ENCODE measurements around the gene GGT1. TPM values are rescaled to one million over a fixed set of nuclear protein-coding genes. Genes with fewer than 3 reads are reported as not detected.

Gene GGT1
- total RNA-seq, 1 donor from 2014 or later: 32.1 TPM

- no peak overlapping the region for H3K4me3 ChIP-seq (ENCODE audit: low read depth, low read length)
- no peak for TF ChIP-seq CTCF (conservative IDR thresholded peaks at IDR 0.05; ENCODE audit: low read depth, low read length)
- no peak for DNase-seq (ENCODE audit: low read depth)
These were observed 24.4 kb upstream of the GGT1 start for GRCh38 chr22:24578355-24579257.

GRCh38 chr22:24579258-24579601 lies 23.8 kb upstream of the GGT1 start:
- no peak overlapping the region for H3K4me3 ChIP-seq (ENCODE audit: low read depth, low read length)
- no peak for DNase-seq (ENCODE audit: low read depth)
- no peak for TF ChIP-seq CTCF (conservative IDR thresholded peaks at IDR 0.05; ENCODE audit: low read depth, low read length)

GRCh38 chr22:24580276-24580675 lies 22.7 kb upstream of the GGT1 start:
- DNase-seq (ENCODE audit: low read depth): no peak
- H3K4me3 ChIP-seq (ENCODE audit: low read depth, low read length): no peak overlapping the region
- no peak for TF ChIP-seq CTCF (conservative IDR thresholded peaks at IDR 0.05; ENCODE audit: low read depth, low read length)

- TF ChIP-seq CTCF (conservative IDR thresholded peaks at IDR 0.05; ENCODE audit: low read depth, low read length): no peak
- no peak for DNase-seq (ENCODE audit: low read depth)
- H3K4me3 ChIP-seq (ENCODE audit: low read depth, low read length): no peak overlapping the region
These were observed 20.8 kb upstream of the GGT1 start for GRCh38 chr22:24582056-24582814.

- DNase-seq (ENCODE audit: low read depth): no peak
- H3K4me3 ChIP-seq (ENCODE audit: low read depth, low read length): no peak overlapping the region
- TF ChIP-seq CTCF (conservative IDR thresholded peaks at IDR 0.05; ENCODE audit: low read depth, low read length): no peak
These were observed 19.5 kb upstream of the GGT1 start for GRCh38 chr22:24583221-24584165.

GRCh38 chr22:24584166-24584790 lies 18.7 kb upstream of the GGT1 start:
- no peak for DNase-seq (ENCODE audit: low read depth)
- TF ChIP-seq CTCF (conservative IDR thresholded peaks at IDR 0.05; ENCODE audit: low read depth, low read length): no peak
- H3K4me3 ChIP-seq (ENCODE audit: low read depth, low read length): no peak overlapping the region

All from epithelial cell of proximal tubule (primary cell).